Osteoblast (primary cell): ENCODE results near the gene COL20A1. TPM values are rescaled to one million over a fixed set of nuclear protein-coding genes. Genes with fewer than 3 reads are reported as not detected.

Experiments
- DNase-seq: peaks from one replicate; pipeline ENCODE4 v3.0.0; 2011; ENCODE audit warnings: low spot score, mixed read lengths; ENCODE audit not compliant: insufficient read length; ENCODE audit errors: missing footprints
- H2AFZ ChIP-seq: 2 replicates; pipeline ENCODE4 v1.6.0; 2011; ENCODE audit warnings: mild to moderate bottlenecking, low read length
- H3K27ac ChIP-seq: 2 replicates; pipeline ENCODE4 v1.5.1; 2011; ENCODE audit warnings: mild to moderate bottlenecking, low read depth, low read length, moderate library complexity
- H3K27me3 ChIP-seq: 2 replicates; pipeline ENCODE4 v1.6.0; 2012; ENCODE audit warnings: mild to moderate bottlenecking, control low read depth, inconsistent platforms, low read length, moderate library complexity; ENCODE audit not compliant: insufficient read depth
- H3K36me3 ChIP-seq: 2 replicates; pipeline ENCODE4 v1.5.1; 2011; ENCODE audit warnings: mild to moderate bottlenecking, low read length, control low read depth, moderate library complexity; ENCODE audit not compliant: insufficient read depth
- H3K4me1 ChIP-seq: 2 replicates; pipeline ENCODE4 v1.5.1; 2011; ENCODE audit warnings: mild to moderate bottlenecking, low read length, control low read depth, moderate library complexity; ENCODE audit not compliant: insufficient read depth
- H3K4me2 ChIP-seq: 2 replicates; pipeline ENCODE4 v1.6.0; 2011; ENCODE audit warnings: mild to moderate bottlenecking, low read length; ENCODE audit not compliant: insufficient read depth
- H3K4me3 ChIP-seq: fragments of 200-600 bp; sonication (generic); 3 replicates; pipeline ENCODE4 v1.5.1; 2012; ENCODE audit warnings: mild to moderate bottlenecking, low read length, inconsistent platforms; ENCODE audit not compliant: insufficient read depth
- H3K79me2 ChIP-seq: 2 replicates; pipeline ENCODE4 v1.6.0; 2012; ENCODE audit warnings: mild to moderate bottlenecking, low read length, control low read depth, inconsistent platforms; ENCODE audit not compliant: insufficient read depth
- H3K9me3 ChIP-seq: 2 replicates; pipeline ENCODE4 v1.5.1; 2011; ENCODE audit warnings: low read depth, low read length, control low read depth
- H4K20me1 ChIP-seq: 2 replicates; pipeline ENCODE4 v1.6.0; 2012; ENCODE audit warnings: mild to moderate bottlenecking, low read length, control low read depth; ENCODE audit not compliant: insufficient read depth
- CTCF ChIP-seq: IDR thresholded peaks from 2 replicates; pipeline ENCODE4 v1.5.1; 2011; ENCODE audit warnings: mild to moderate bottlenecking, low read depth, low read length, moderate library complexity; ENCODE audit errors: extremely low read depth
- total RNA-seq: library from RNA; depleted of rRNA; stranded (reverse); fragments of >200 nt; gene quantifications from 2 replicates; pipeline ENCODE4 v1.2.3, GENCODE V29; 2012

The COL20A1 gene
- total RNA-seq, 1 donor, result not detected

- H3K4me3 ChIP-seq, result no peak overlapping the region
- H2AFZ ChIP-seq, result no peak overlapping the region
- no peaks in the 10 kb centered on the region for H3K79me2 ChIP-seq
- no peak overlapping the region for H3K27ac ChIP-seq
- H3K9me3 ChIP-seq, result no peaks in the 10 kb centered on the region
- no peaks in the 10 kb centered on the region for H3K4me1 ChIP-seq
- DNase-seq, result no peak
- H3K36me3 ChIP-seq, result no peaks in the 10 kb centered on the region
- H3K4me2 ChIP-seq, result no peak overlapping the region
- no peaks in the 10 kb centered on the region for H4K20me1 ChIP-seq
- no peak for TF ChIP-seq CTCF
- peaks cover under 1% of the 10 kb centered on the region for H3K27me3 ChIP-seq
Measured at GRCh38 chr20:63318391-63319163, 25.6 kb downstream of the COL20A1 start.

GRCh38 chr20:63319164-63320040, 26.4 kb downstream of the COL20A1 start:
- no peak for DNase-seq
- TF ChIP-seq CTCF, result no peak
- no peak overlapping the region for H3K4me2 ChIP-seq

GRCh38 chr20:63320041-63320511, 27.1 kb downstream of the COL20A1 start:
- H2AFZ ChIP-seq, result no peak overlapping the region
- H3K4me2 ChIP-seq, result no peak overlapping the region
- H3K36me3 ChIP-seq, result no peaks in the 10 kb centered on the region

More at GRCh38 chr20:63319164-63320040, 26.4 kb downstream of the COL20A1 start:
- Histone ChIP-seq H3K4me1 (no peaks in the 10 kb centered on the region), H3K4me3 (no peak overlapping the region), H3K27ac (no peak overlapping the region), H3K27me3 (peaks cover 7% of the 10 kb centered on the region), H3K9me3 (no peaks in the 10 kb centered on the region), H3K79me2 (no peaks in the 10 kb centered on the region), H4K20me1 (no peaks in the 10 kb centered on the region), H2AFZ (no peak overlapping the region), H3K36me3 (no peaks in the 10 kb centered on the region)

More at GRCh38 chr20:63320041-63320511, 27.1 kb downstream of the COL20A1 start:
- DNase-seq, result no peak
- TF ChIP-seq CTCF, result no peak
- H3K27ac ChIP-seq, result no peak overlapping the region
- H3K27me3 ChIP-seq, result peaks cover 9% of the 10 kb centered on the region
- no peaks in the 10 kb centered on the region for H3K79me2 ChIP-seq
- H4K20me1 ChIP-seq, result no peaks in the 10 kb centered on the region
- no peak overlapping the region for H3K4me3 ChIP-seq
- no peaks in the 10 kb centered on the region for H3K9me3 ChIP-seq
- H3K4me1 ChIP-seq, result no peaks in the 10 kb centered on the region
